MM.1S (cell line): Measurements from ENCODE around the gene PHACTR4.

Experiments used
- DNase-seq: peaks from one replicate; pipeline ENCODE4 v3.0.0-alpha.2; 2015
- H2AFZ ChIP-seq: fragments of 300-600 bp; sonication (generic); 2 replicates; pipeline ENCODE4 v1.6.0; 2016; ENCODE audit warnings: antibody characterized with exemption, low read length
- H3F3A ChIP-seq: fragments of 300-600 bp; sonication (generic); 2 replicates; pipeline ENCODE4 v1.6.1; 2016; ENCODE audit warnings: mild to moderate bottlenecking, antibody characterized with exemption, low read length, moderate library complexity, mixed read lengths; ENCODE audit not compliant: insufficient read depth
- H3K27ac ChIP-seq: fragments of 300-600 bp; sonication (generic); 2 replicates; pipeline ENCODE4 v1.5.1; 2016; ENCODE audit warnings: mild to moderate bottlenecking, low read length
- H3K27me3 ChIP-seq: fragments of 300-600 bp; sonication (generic); replicated peaks from 2 replicates; pipeline ENCODE4 v1.6.0; 2016; ENCODE audit warnings: low read length; ENCODE audit not compliant: insufficient read depth
- H3K36me3 ChIP-seq: fragments of 300-600 bp; sonication (generic); replicated peaks from 2 replicates; pipeline ENCODE4 v1.6.1; 2016; ENCODE audit warnings: mild to moderate bottlenecking, low read length, mixed read lengths; ENCODE audit not compliant: insufficient read depth
- H3K4me1 ChIP-seq: fragments of 300-600 bp; sonication (generic); 2 replicates; pipeline ENCODE4 v1.6.1; 2016; ENCODE audit warnings: low read length, mixed read lengths
- H3K4me2 ChIP-seq: fragments of 300-600 bp; sonication (generic); 2 replicates; pipeline ENCODE4 v1.6.0; 2016; ENCODE audit warnings: low read depth, low read length
- H3K4me3 ChIP-seq: fragments of 300-600 bp; sonication (generic); 2 replicates; pipeline ENCODE4 v1.5.1; 2016; ENCODE audit warnings: low read length, mixed read lengths
- H3K79me2 ChIP-seq: fragments of 300-600 bp; sonication (generic); 2 replicates; pipeline ENCODE4 v1.6.1; 2016; ENCODE audit warnings: mixed run types, low read length, mixed read lengths
- H3K9ac ChIP-seq: fragments of 300-600 bp; sonication (generic); 2 replicates; pipeline ENCODE4 v1.6.1; 2016; ENCODE audit warnings: low read length, mixed read lengths
- H3K9me2 ChIP-seq: fragments of 300-600 bp; sonication (generic); replicated peaks from 2 replicates; pipeline ENCODE4 v1.6.1; 2016; ENCODE audit warnings: mild to moderate bottlenecking, low read length, mixed read lengths; ENCODE audit not compliant: insufficient read depth
- H3K9me3 ChIP-seq: fragments of 300-600 bp; sonication (generic); replicated peaks from 2 replicates; pipeline ENCODE4 v1.6.1; 2016; ENCODE audit warnings: mild to moderate bottlenecking, low read length, mixed read lengths; ENCODE audit not compliant: insufficient read depth
- H4K20me1 ChIP-seq: fragments of 300-600 bp; sonication (generic); 2 replicates; pipeline ENCODE4 v1.6.1; 2016; ENCODE audit warnings: mild to moderate bottlenecking, low read length, moderate library complexity, mixed read lengths; ENCODE audit not compliant: insufficient read depth
- CTCF ChIP-seq: fragments of 300-600 bp; sonication (generic); IDR thresholded peaks from 2 replicates; pipeline ENCODE4 v1.5.1; 2016; ENCODE audit warnings: antibody characterized with exemption, low read length, mixed read lengths
- EZH2 ChIP-seq: fragments of 300-600 bp; sonication (generic); optimal IDR thresholded peaks from 2 replicates; pipeline ENCODE3; 2017; ENCODE audit warnings: low read depth, mild to moderate bottlenecking, antibody characterized with exemption, low read length, mixed read lengths
- EZH2phosphoT487 ChIP-seq: fragments of 300-600 bp; sonication (generic); IDR thresholded peaks from 2 replicates; pipeline ENCODE4 v1.6.1; 2018; ENCODE audit warnings: antibody characterized with exemption, low read length

Gene PHACTR4

GRCh38 chr1:28457678-28458077 lies 88.1 kb downstream of the PHACTR4 start:
- no peaks in the 10 kb centered on the region for H3K79me2 ChIP-seq
- no peak overlapping the region for H3K27ac ChIP-seq
- H3K36me3 ChIP-seq, result no peaks in the 10 kb centered on the region
- TF ChIP-seq EZH2, result no peak
- no peak for TF ChIP-seq CTCF
- no peak for TF ChIP-seq EZH2phosphoT487
- no peaks in the 10 kb centered on the region for H3F3A ChIP-seq
- no peaks in the 10 kb centered on the region for H3K9me2 ChIP-seq
- H3K27me3 ChIP-seq, result no peaks in the 10 kb centered on the region
- H3K4me1 ChIP-seq, result peaks cover 3% of the 10 kb centered on the region; the same call in 1 of the 2 replicates
- no peaks in the 10 kb centered on the region for H4K20me1 ChIP-seq
- H3K4me3 ChIP-seq, result no peak overlapping the region
- H3K4me2 ChIP-seq, result no peak overlapping the region
- DNase-seq, result no peak
- H3K9me3 ChIP-seq, result no peaks in the 10 kb centered on the region
- no peak overlapping the region for H2AFZ ChIP-seq
- H3K9ac ChIP-seq, result no peak overlapping the region

GRCh38 chr1:28458237-28459228 lies 89.0 kb downstream of the PHACTR4 start:
- no peak overlapping the region for H2AFZ ChIP-seq
- H3K4me2 ChIP-seq, result no peak overlapping the region
- no peaks in the 10 kb centered on the region for H3K79me2 ChIP-seq
- H3K4me3 ChIP-seq, result no peak overlapping the region
- H3K9me2 ChIP-seq, result no peaks in the 10 kb centered on the region
- H3K27ac ChIP-seq, result no peak overlapping the region
- no peak for DNase-seq
- no peaks in the 10 kb centered on the region for H3K9me3 ChIP-seq
- peaks cover 3% of the 10 kb centered on the region; the same call in 1 of the 2 replicates for H3K4me1 ChIP-seq
- TF ChIP-seq CTCF, result no peak
- no peaks in the 10 kb centered on the region for H4K20me1 ChIP-seq
- no peaks in the 10 kb centered on the region for H3K27me3 ChIP-seq
- H3K36me3 ChIP-seq, result no peaks in the 10 kb centered on the region
- H3K9ac ChIP-seq, result no peak overlapping the region
- H3F3A ChIP-seq, result no peaks in the 10 kb centered on the region

GRCh38 chr1:28466226-28466778 lies 96.8 kb downstream of the PHACTR4 start:
- no peak overlapping the region for H3K4me2 ChIP-seq
- H3K36me3 ChIP-seq, result no peaks in the 10 kb centered on the region
- no peak overlapping the region for H3K4me3 ChIP-seq
- TF ChIP-seq EZH2phosphoT487 (no peak), EZH2 (no peak), CTCF (no peak)
- no peaks in the 10 kb centered on the region for H3K27me3 ChIP-seq
- no peaks in the 10 kb centered on the region for H4K20me1 ChIP-seq
- no peak overlapping the region for H3K9ac ChIP-seq
- H3K4me1 ChIP-seq, result 0 out of 2 replicates have a peak, but pooled peaks cover 2% of the 10 kb centered on the region
- no peak overlapping the region for H2AFZ ChIP-seq
- DNase-seq, result no peak
- H3K27ac ChIP-seq, result no peak overlapping the region
- H3K9me2 ChIP-seq, result no peaks in the 10 kb centered on the region
- H3K79me2 ChIP-seq, result no peaks in the 10 kb centered on the region
- H3F3A ChIP-seq, result no peaks in the 10 kb centered on the region
- no peaks in the 10 kb centered on the region for H3K9me3 ChIP-seq
